ENCODE data around the gene AREG.

The AREG gene

DNA sequence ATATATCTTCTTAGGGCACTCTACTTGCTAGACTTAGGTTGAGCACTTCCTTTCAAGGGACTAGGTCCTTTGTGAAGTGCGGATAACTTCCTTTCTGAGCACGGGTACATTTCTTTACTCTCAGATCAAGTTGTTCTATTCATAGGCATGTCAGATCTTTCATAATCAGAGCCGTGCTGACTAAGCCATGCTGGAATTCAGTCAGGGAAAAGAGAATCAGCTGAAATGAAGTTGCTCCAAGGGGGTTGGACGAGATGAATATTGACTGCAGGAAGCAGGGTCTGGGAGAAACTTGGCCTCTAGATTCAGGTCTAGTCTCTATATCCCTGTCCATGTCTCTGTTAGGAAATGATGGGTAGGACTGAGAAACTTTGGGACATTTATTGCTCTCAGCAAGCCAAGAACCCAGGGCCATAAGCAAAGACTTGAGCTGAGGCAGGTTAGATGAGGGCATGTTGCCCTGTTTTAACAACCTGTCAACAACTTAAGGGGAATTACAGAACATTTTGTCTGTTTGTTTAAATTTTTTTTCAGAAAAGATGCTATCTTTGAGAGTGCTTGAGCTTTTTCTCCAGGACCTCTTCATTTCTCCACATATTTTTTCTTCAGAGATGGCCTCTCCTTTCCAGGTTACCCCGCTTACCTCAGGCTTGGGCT lies 28.3 kb downstream of the AREG start:
- H4K20me1 ChIP-seq (ENCODE audit: insufficient read depth) = no peaks in the 10 kb centered on the region
- no peaks in the 10 kb centered on the region for H3K79me2 ChIP-seq (ENCODE audit: insufficient read depth, low read depth)
- H3K27ac ChIP-seq = no peak overlapping the region
- TF ChIP-seq CTCF (conservative IDR thresholded peaks at IDR 0.05; ENCODE audit: low read depth, low read length) = no peak
- H2AFZ ChIP-seq (ENCODE audit: low read depth) = no peak overlapping the region
- H3K4me3 ChIP-seq (IDR thresholded peaks at IDR 0.05; ENCODE audit: insufficient read depth, low read depth, low read length) = no peak overlapping the region
- H3K9ac ChIP-seq = no peak overlapping the region
- H3K4me1 ChIP-seq (ENCODE audit: low read depth, poor library complexity, severe bottlenecking) = no peaks in the 10 kb centered on the region
- H3K36me3 ChIP-seq (ENCODE audit: insufficient read depth) = no peaks in the 10 kb centered on the region
- H3K4me2 ChIP-seq = no peak overlapping the region
- no peaks in the 10 kb centered on the region for H3K27me3 ChIP-seq (ENCODE audit: insufficient read depth, low read depth)

DNA sequence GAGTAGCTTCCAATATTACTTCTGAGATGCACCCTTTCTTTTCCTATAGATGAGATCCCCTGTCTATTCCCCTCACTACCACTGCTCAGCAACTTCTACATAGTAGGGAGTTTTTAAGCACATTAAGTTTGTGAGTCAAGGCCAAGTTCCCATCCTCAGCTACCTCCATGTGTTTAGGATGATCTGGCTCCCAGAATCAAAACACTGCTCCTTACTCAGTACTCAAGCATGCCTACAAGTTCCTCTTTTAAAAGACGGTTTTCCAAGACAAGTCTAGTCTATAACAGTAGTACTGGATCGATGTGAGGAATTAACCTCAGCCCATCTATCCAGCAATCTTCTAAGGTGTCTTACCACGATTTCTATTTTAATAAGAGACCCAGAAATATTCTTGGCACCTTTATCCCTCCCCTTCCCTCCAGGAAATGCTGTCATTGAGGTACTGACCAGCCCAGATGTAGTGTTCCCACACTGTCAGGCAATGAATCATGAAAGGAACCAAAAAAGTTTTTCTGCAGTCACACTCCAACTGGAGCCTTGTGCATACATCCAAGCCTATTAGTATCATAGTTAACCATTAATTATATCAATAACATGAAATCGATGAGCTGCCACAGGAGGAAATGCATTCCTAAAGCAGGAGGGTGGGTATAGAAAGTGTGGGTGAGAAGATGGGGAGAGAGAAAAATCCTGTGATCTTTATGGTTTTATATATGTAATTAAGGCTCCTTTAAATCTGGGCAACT lies 29.6 kb downstream of the AREG start:
- no peaks in the 10 kb centered on the region for H3K4me1 ChIP-seq (ENCODE audit: low read depth, poor library complexity, severe bottlenecking)
- no peaks in the 10 kb centered on the region for H3K36me3 ChIP-seq (ENCODE audit: insufficient read depth)
- no peak overlapping the region for H3K27ac ChIP-seq
- no peaks in the 10 kb centered on the region for H4K20me1 ChIP-seq (ENCODE audit: insufficient read depth)
- no peaks in the 10 kb centered on the region for H3K27me3 ChIP-seq (ENCODE audit: insufficient read depth, low read depth)
- no peak for TF ChIP-seq CTCF (conservative IDR thresholded peaks at IDR 0.05; ENCODE audit: low read depth, low read length)
- H3K9ac ChIP-seq = no peak overlapping the region
- H3K79me2 ChIP-seq (ENCODE audit: insufficient read depth, low read depth) = no peaks in the 10 kb centered on the region
- no peak overlapping the region for H3K4me3 ChIP-seq (IDR thresholded peaks at IDR 0.05; ENCODE audit: insufficient read depth, low read depth, low read length)
- H3K4me2 ChIP-seq = no peak overlapping the region
- H2AFZ ChIP-seq (ENCODE audit: low read depth) = no peak overlapping the region

DNA sequence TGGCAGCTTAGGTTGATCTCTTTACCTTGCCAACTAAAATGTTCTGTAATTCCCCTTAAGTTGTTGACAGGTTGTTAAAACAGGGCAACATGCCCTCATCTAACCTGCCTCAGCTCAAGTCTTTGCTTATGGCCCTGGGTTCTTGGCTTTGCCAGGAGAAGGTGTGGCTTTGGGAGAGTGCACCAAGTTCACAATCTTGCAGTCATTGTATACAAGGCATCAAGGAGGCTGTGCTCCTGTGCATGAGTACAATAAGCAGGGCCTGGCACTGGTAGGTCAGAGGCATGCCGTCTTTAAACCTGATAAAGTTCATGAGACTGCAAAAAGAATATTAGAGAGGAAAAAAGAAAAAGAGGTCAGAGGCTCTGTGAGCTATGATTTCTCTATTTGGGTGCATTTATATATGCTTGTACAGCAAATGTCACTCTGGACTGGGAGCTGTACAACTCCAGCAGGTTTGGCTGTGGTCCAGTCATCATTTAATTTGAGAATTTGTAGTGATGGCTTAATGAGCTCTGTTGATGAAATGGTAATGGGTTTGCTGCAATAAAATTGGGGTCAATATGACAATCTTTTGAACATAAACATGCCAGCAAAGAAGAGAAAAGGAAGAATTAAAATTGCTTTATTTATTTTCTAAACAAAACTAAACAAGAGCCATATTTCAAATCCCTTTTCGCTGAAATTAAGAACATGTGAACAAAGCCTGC lies 30.3 kb downstream of the AREG start:
- Histone ChIP-seq H3K79me2 (ENCODE audit: insufficient read depth, low read depth) (no peaks in the 10 kb centered on the region), H3K4me2 (no peak overlapping the region), H4K20me1 (ENCODE audit: insufficient read depth) (no peaks in the 10 kb centered on the region), H3K36me3 (ENCODE audit: insufficient read depth) (no peaks in the 10 kb centered on the region), H3K4me1 (ENCODE audit: low read depth, poor library complexity, severe bottlenecking) (no peaks in the 10 kb centered on the region), H3K4me3 (IDR thresholded peaks at IDR 0.05; ENCODE audit: insufficient read depth, low read depth, low read length) (no peak overlapping the region), H3K27ac (no peak overlapping the region), H2AFZ (ENCODE audit: low read depth) (no peak overlapping the region), H3K27me3 (ENCODE audit: insufficient read depth, low read depth) (no peaks in the 10 kb centered on the region), H3K9ac (no peak overlapping the region)
- no peak for TF ChIP-seq CTCF (conservative IDR thresholded peaks at IDR 0.05; ENCODE audit: low read depth, low read length)

GRCh38 chr4:74475946-74476345 lies 31.0 kb downstream of the AREG start:
- TF ChIP-seq CTCF (conservative IDR thresholded peaks at IDR 0.05; ENCODE audit: low read depth, low read length) = no peak
- Histone ChIP-seq H3K4me2 (no peak overlapping the region), H3K79me2 (ENCODE audit: insufficient read depth, low read depth) (no peaks in the 10 kb centered on the region), H3K27ac (no peak overlapping the region), H3K36me3 (ENCODE audit: insufficient read depth) (no peaks in the 10 kb centered on the region), H3K4me3 (IDR thresholded peaks at IDR 0.05; ENCODE audit: insufficient read depth, low read depth, low read length) (no peak overlapping the region), H2AFZ (ENCODE audit: low read depth) (no peak overlapping the region), H4K20me1 (ENCODE audit: insufficient read depth) (no peaks in the 10 kb centered on the region), H3K9ac (no peak overlapping the region), H3K4me1 (ENCODE audit: low read depth, poor library complexity, severe bottlenecking) (no peaks in the 10 kb centered on the region), H3K27me3 (ENCODE audit: insufficient read depth, low read depth) (no peaks in the 10 kb centered on the region)

Measured in KMS-11 (cell line).